Epithelial cell of prostate (primary cell): ENCODE measurements around the gene LAMA2.

Experiments used
- DNase-seq: peaks from one replicate; pipeline ENCODE4 v3.0.0-alpha.2; 2011; ENCODE audit warnings: low read depth, low spot score
- H3K27ac ChIP-seq: fragments of 450-650 bp; 2 replicates; pipeline ENCODE4 v1.5.1; 2017; ENCODE audit warnings: mild to moderate bottlenecking

The LAMA2 gene

DNA sequence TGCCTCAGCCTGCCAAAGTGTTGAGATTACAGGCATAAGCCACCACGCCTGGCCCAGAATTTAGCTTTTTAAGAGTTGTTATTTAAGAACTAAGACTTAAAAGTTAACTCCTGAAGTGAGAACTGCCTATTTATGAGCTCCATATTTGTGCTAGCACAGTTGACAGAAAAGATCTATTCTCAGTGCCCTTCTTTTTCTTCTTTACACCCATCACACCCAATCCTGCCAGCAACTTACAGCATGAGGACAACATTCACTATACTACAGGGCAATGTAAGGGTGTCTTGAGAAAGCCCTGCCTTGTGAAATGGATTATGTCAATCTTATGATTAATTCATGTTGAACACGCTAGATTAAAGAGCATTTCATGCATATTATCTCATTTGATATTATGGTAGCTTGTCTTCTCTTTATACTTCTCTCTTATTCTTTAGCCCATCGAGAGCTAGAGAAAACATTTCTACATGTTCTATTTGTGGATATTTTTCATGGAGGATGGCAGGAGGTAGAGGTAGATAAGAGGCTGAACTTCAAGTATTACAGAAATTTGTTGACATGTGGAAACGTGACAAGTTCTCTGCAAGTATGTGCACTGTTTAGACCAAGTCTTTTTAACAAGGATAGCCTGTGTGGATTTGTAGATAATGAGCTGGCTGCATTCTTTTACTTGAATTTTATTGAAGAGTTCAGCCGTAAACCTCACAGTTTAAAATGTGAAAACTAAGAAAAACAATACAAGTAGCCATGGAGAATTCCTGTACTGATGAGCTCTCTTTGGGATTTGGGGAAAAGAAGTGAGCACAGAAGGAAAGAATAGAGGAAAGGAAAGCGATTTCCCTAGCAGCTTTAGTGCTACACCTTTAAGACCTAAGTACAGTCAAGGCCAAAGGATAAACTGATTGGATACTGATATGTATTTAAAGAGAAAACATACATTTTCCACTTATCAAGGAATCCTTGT, 614.8 kb downstream of the LAMA2 start:
- no peak for DNase-seq
- H3K27ac ChIP-seq = peak overlapping the region; percentile 98

GRCh38 chr6:129498541-129498940, 615.6 kb downstream of the LAMA2 start:
- peak overlapping the region; percentile 98 for H3K27ac ChIP-seq
- no peak for DNase-seq

DNA sequence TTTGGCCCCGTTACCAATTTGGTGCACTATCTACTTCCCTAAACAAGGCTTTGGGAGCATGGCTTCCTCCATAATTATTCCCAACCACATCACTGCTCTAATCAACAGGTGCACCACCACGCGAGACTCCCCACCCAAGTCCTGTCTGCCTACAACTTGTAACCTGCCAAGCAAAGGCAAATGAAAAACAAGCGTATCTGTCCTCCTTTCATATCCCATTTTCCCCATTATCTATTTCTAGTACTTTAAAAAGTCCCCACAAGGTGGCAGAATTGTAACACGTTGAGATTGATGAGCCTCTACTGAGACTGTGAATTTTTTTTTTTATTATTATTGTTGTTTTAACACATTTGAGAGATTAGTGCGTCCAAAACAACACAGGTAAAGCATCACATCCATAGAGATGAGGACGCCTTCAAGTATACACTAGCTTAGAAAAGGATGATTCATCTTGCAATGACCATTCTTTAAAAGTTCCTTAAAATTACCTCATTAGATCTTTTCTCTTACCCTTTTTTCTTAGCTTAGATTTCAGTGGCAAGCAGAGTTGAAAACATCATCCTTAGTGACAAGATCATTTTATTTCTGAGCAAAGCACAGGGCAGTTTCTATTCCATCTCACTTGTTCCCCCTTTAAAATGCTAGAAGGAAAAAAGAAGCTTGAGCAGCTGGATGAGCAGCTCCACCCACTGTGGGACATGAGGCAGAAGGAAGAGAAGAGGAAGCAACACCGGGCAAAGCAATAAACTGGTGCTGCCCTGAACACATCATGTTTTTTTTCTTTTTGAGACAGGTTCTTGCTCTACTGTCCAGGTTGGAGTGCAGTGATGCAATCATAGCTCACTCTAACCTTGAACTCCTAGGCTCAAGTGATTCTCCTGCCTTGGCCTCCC, 616.3 kb downstream of the LAMA2 start:
- DNase-seq = no peak
- H3K27ac ChIP-seq = peak overlapping the region; percentile 98

- peak overlapping the region; percentile 98 for H3K27ac ChIP-seq
- no peak for DNase-seq
Observed at GRCh38 chr6:129499843-129500219, 616.9 kb downstream of the LAMA2 start.

GRCh38 chr6:129500958-129501739, 618.2 kb downstream of the LAMA2 start:
- peak; percentile 92 for DNase-seq
- peak overlapping the region; percentile 98 for H3K27ac ChIP-seq

- no peak for DNase-seq
- H3K27ac ChIP-seq = peak overlapping the region; percentile 98
Observed at GRCh38 chr6:129501740-129502660, 619.1 kb downstream of the LAMA2 start.

GRCh38 chr6:129504456-129504855, 621.5 kb downstream of the LAMA2 start:
- no peak for DNase-seq
- H3K27ac ChIP-seq = no peak overlapping the region

DNA sequence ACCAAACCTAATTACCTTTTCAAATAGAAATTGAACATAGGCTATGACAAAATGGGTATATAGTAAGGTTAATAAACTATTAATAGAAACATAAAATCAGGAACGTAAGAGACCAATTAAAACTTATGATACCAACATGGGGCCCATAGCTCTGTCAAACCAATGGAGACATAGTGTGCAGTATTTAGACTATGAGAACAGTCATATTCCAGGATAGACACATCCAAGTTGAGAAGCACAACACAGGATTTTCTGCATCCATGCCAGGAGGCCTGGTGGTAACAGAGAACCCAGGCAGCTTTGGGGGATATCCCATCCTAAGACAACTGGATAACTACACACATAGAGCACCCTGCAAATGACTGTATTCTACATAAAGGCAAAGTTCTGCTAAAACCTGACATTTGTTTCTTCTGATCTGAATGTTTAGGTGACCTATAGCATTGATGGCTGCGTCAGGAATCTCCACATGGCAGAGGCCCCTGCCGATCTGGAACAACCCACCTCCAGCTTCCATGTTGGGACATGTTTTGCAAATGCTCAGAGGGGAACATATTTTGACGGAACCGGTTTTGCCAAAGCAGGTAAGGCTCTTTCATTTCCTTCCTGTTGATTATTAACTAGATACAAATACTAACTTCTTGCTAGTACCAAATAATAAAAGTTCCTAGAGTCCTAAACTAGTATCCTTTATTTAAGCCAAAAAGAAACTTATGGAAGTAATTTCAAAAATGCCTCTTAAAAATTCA, 624.3 kb downstream of the LAMA2 start:
- H3K27ac ChIP-seq = peak overlapping the region; percentile 66
- DNase-seq = peak; percentile 69

- DNase-seq = no peak
- peak overlapping the region; percentile 66 for H3K27ac ChIP-seq
Observed at GRCh38 chr6:129507846-129508245, 624.9 kb downstream of the LAMA2 start.

- no peak for DNase-seq
- H3K27ac ChIP-seq = peak overlapping the region; percentile 66
Observed at GRCh38 chr6:129508477-129509145, 625.7 kb downstream of the LAMA2 start.

- DNase-seq = no peak
Observed at GRCh38 chr6:129510950-129511349, 628.0 kb downstream of the LAMA2 start.

GRCh38 chr6:129513471-129513870, 630.5 kb downstream of the LAMA2 start:
- no peak for DNase-seq

More at GRCh38 chr6:129510950-129511349, 628.0 kb downstream of the LAMA2 start:
- no peak overlapping the region for H3K27ac ChIP-seq

DNA sequence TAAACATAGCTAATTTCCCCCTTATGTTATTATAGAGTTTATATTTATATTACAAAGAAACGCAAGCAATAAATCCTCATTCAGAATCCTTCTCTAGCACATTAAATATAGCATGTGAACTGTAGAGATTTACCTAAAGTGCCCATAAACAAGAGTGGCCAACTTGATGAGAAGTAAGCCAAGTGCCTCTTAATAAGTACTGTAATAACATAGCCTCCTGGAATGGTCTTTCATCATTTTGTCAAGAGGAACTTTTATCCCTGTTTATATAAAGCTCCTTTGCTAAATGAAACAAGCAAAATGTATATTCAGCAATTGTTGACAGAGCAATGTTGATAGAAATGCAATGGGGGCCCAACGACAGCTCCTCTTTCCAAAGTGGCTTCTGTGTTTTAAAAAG, 632.1 kb downstream of the LAMA2 start:
- no peak overlapping the region for H3K27ac ChIP-seq
- no peak for DNase-seq

More at GRCh38 chr6:129513471-129513870, 630.5 kb downstream of the LAMA2 start:
- no peak overlapping the region for H3K27ac ChIP-seq

- H3K27ac ChIP-seq = no peak overlapping the region
- DNase-seq = no peak
Observed at GRCh38 chr6:129516005-129516404, 633.1 kb downstream of the LAMA2 start.

- H3K27ac ChIP-seq = no peak overlapping the region
- no peak for DNase-seq
Observed at GRCh38 chr6:129516787-129517186, 633.8 kb downstream of the LAMA2 start.

DNA sequence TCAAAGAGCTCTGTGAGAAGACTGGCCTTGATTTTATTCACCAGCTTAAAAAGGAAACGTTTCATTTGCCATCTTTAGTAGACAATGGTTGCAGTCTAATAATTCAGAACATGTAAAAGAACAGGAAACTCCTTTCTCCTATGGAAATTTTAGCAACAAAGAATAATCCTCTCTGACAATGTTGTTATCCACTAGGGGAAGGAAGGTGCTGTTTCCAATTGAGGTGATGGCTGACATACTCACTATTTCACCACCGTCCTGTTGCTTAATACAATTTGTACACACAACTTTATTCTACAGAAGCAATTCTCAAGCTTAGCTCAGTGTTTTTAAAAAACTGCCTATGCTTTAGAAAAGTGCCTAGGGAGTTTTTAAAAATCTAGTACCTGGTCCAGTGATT, 634.4 kb downstream of the LAMA2 start:
- DNase-seq = no peak
- no peak overlapping the region for H3K27ac ChIP-seq

DNA sequence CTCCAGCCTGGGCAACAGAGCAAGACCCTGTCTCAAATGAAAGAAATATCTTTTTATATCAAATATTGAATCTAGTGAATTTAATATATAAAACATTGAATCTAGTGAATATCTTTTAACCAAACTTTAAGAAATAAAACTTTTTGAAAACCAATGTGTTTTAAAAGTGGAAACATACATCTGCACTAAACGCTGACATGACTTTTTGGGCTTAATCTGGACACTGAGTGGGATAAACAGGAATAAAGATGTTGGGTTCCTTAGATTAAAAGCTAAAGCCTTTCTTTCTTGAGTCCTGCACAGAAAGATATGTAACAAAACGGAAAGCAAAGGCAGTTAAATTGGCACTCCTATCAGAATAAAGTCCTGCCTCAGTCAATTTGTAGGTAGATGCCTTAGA, 636.8 kb downstream of the LAMA2 start:
- no peak for DNase-seq

DNA sequence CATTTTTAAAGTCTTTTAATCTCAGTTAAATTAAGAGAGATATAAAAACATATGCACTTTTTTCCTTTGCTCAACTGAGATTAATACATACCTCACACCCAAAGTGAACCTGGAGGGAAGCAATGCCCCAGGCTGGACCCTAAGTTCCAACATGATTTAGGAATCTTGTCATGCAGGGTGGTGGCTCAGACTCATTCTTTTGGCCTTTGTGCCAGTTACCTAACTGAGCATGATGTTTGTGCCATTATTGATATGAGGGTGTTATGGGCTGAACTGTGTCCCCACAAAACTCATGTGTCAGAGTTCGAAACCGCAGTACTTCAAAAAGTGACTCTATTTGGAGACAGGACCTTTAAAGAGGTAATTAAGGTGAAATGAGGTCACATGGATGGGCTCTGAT, 639.0 kb downstream of the LAMA2 start:
- DNase-seq = no peak
- peak overlapping the region; percentile 64 for H3K27ac ChIP-seq

More for the DNA sequence above, 636.8 kb downstream of the LAMA2 start:
- no peak overlapping the region for H3K27ac ChIP-seq
